H1 (cell line): Measurements from ENCODE around the gene ENPP1. TPM values are rescaled to one million over a fixed set of nuclear protein-coding genes. Genes with fewer than 3 reads are reported as not detected.

Source experiments
- CTCF ChIA-PET: fragments of 300-600 bp; sonication (Branson Sonifier 250); formaldehyde crosslinking; loops from one replicate; lab custom pipeline; 2021; ENCODE audit not compliant: partially characterized antibody; lab: Charles Lee
- POLR2A ChIA-PET: fragments of 300-600 bp; sonication (Branson Sonifier 250); formaldehyde crosslinking; loops from one replicate; lab custom pipeline; 2021; ENCODE audit warnings: inconsistent platforms; ENCODE audit not compliant: partially characterized antibody; lab: Charles Lee
- DNase-seq, 2 experiments: peaks; one replicate each; pipeline versions ENCODE4 v3.0.0 to v3.0.0-alpha.2; 2010 to 2022; ENCODE audit warnings: low spot score in 2 of 2, low read depth in 1 of 2, mixed read lengths in 1 of 2
- FAIRE-seq: peaks from 2 replicates; lab custom pipeline; 2011; peaks lifted over from hg19 to GRCh38; lab: Jason Lieb, UNC
- H2AFZ ChIP-seq: 2 replicates; pipeline ENCODE4 v1.8.1; 2012; ENCODE audit warnings: low read length, inconsistent platforms
- H2AK5ac ChIP-seq: 2 replicates; pipeline ENCODE4 v1.6.1; 2013; ENCODE audit warnings: low read depth, low read length
- H2BK120ac ChIP-seq: replicated peaks from 2 replicates; pipeline ENCODE3; 2013; ENCODE audit warnings: low read depth, low read length, inconsistent platforms
- H2BK12ac ChIP-seq: 2 replicates; pipeline ENCODE4 v1.6.1; 2013; ENCODE audit warnings: low read depth, low read length
- H2BK15ac ChIP-seq: 2 replicates; pipeline ENCODE4 v1.6.1; 2013; ENCODE audit warnings: low read length
- H2BK20ac ChIP-seq: 2 replicates; pipeline ENCODE4 v1.6.1; 2013; ENCODE audit warnings: low read length
- H2BK5ac ChIP-seq: 2 replicates; pipeline ENCODE4 v1.6.1; 2013; ENCODE audit warnings: low read depth, low read length
- H3K14ac ChIP-seq: 2 replicates; pipeline ENCODE4 v1.6.1; 2013; ENCODE audit warnings: inconsistent platforms; ENCODE audit not compliant: insufficient read length
- H3K18ac ChIP-seq: 2 replicates; pipeline ENCODE4 v1.6.1; 2013; ENCODE audit warnings: low read length; ENCODE audit errors: extremely low read depth
- H3K23ac ChIP-seq: 2 replicates; pipeline ENCODE4 v1.6.1; 2013; ENCODE audit warnings: inconsistent platforms; ENCODE audit not compliant: insufficient read length
- H3K23me2 ChIP-seq: 2 replicates; pipeline ENCODE4 v1.6.1; 2013; ENCODE audit warnings: low read depth, low read length
- H3K27ac ChIP-seq: 2 replicates; pipeline ENCODE4 v1.6.1; 2011; ENCODE audit warnings: low read depth, low read length, inconsistent platforms
- H3K27me3 ChIP-seq, 4 experiments: replicated peaks in 1 of 4; 1 replicate in 1 of 4; 2 replicates in 3 of 4; pipeline versions ENCODE4 v1.6.1 to v1.8.1; 2011 to 2013; ENCODE audit warnings: low read length in 3 of 4, mild to moderate bottlenecking in 3 of 4, inconsistent platforms in 2 of 4, mixed read lengths in 2 of 4, moderate library complexity in 1 of 4; ENCODE audit not compliant: control insufficient read depth in 3 of 4, insufficient read depth in 3 of 4; ENCODE audit errors: extremely low read depth in 1 of 4
- H3K36me3 ChIP-seq, 4 experiments: 2 replicates each; pipeline versions ENCODE4 v1.6.1 to v1.8.1; 2011 to 2013; ENCODE audit warnings: mild to moderate bottlenecking in 4 of 4, low read length in 3 of 4, moderate library complexity in 2 of 4, control low read depth in 1 of 4, inconsistent platforms in 1 of 4; ENCODE audit not compliant: insufficient read depth in 4 of 4, control insufficient read depth in 2 of 4
- H3K4ac ChIP-seq: replicated peaks from 2 replicates; pipeline ENCODE3; 2013; ENCODE audit warnings: low read length, low read depth, mixed read lengths, inconsistent platforms; ENCODE audit not compliant: insufficient read length
- H3K4me1 ChIP-seq, 4 experiments: replicated peaks in 1 of 4; 1 replicate in 1 of 4; 2 replicates in 3 of 4; pipeline versions ENCODE4 v1.6.1 to v1.8.1; 2011 to 2013; ENCODE audit warnings: low read length in 3 of 4, inconsistent platforms in 2 of 4, mixed read lengths in 1 of 4; ENCODE audit not compliant: insufficient read depth in 4 of 4, control insufficient read depth in 3 of 4
- H3K4me2 ChIP-seq, 2 experiments: 2 replicates each; pipeline versions ENCODE4 v1.6.1 to v1.8.1; 2011 to 2013; ENCODE audit warnings: low read depth in 2 of 2, low read length in 2 of 2, control low read depth in 1 of 2, inconsistent platforms in 1 of 2, mild to moderate bottlenecking in 1 of 2; ENCODE audit not compliant: insufficient read depth in 1 of 2
- H3K4me3 ChIP-seq, 4 experiments: fragments of 200-600, 300-600 bp in 1 of 4; sonication (generic), shearing (Covaris generic), sonication (Bioruptor Twin) in 1 of 4; 2 replicates each; pipeline versions ENCODE4 v1.5.1 to v1.8.1; 2011 to 2016; ENCODE audit warnings: low read length in 4 of 4, low read depth in 3 of 4, control low read depth in 2 of 4, inconsistent platforms in 2 of 4, mild to moderate bottlenecking in 2 of 4, mixed read lengths in 1 of 4, moderate library complexity in 1 of 4; ENCODE audit not compliant: insufficient read depth in 2 of 4; ENCODE audit errors: extremely low read depth in 1 of 4
- H3K56ac ChIP-seq: replicated peaks from 2 replicates; pipeline ENCODE3; 2013; ENCODE audit warnings: low read depth, mild to moderate bottlenecking, mixed read lengths, low read length, inconsistent platforms; ENCODE audit not compliant: insufficient read length
- H3K79me1 ChIP-seq: 2 replicates; pipeline ENCODE4 v1.6.1; 2013; ENCODE audit warnings: low read depth, low read length, control low read depth
- H3K79me2 ChIP-seq, 2 experiments: 2 replicates each; pipeline versions ENCODE4 v1.6.1 to v1.8.1; 2012 to 2013; ENCODE audit warnings: low read length in 2 of 2, mild to moderate bottlenecking in 2 of 2, inconsistent platforms in 1 of 2; ENCODE audit not compliant: insufficient read depth in 2 of 2, control insufficient read depth in 1 of 2
- H3K9ac ChIP-seq, 4 experiments: replicated peaks in 1 of 4; 1 replicate in 1 of 4; 2 replicates in 3 of 4; pipeline versions ENCODE4 v1.6.1 to v1.8.1; 2011 to 2013; ENCODE audit warnings: low read depth in 3 of 4, low read length in 3 of 4, control low read depth in 2 of 4, mild to moderate bottlenecking in 2 of 4, moderate library complexity in 2 of 4, inconsistent platforms in 1 of 4; ENCODE audit errors: extremely low read depth in 1 of 4
- H3K9me3 ChIP-seq, 2 experiments: 2 replicates each; pipeline versions ENCODE4 v1.6.1 to v1.8.1; 2012 to 2013; ENCODE audit warnings: mild to moderate bottlenecking in 2 of 2, moderate library complexity in 2 of 2, control low read depth in 1 of 2, inconsistent platforms in 1 of 2, low read depth in 1 of 2, low read length in 1 of 2, mixed read lengths in 1 of 2; ENCODE audit not compliant: insufficient read depth in 2 of 2
- H4K20me1 ChIP-seq, 2 experiments: replicated peaks in 1 of 2; 2 replicates each; pipeline versions ENCODE3 to v1.8.1; 2011 to 2013; ENCODE audit warnings: inconsistent platforms in 2 of 2, low read length in 2 of 2, mild to moderate bottlenecking in 1 of 2; ENCODE audit not compliant: insufficient read depth in 2 of 2, control insufficient read depth in 1 of 2
- H4K5ac ChIP-seq: 2 replicates; pipeline ENCODE4 v1.6.1; 2013; ENCODE audit warnings: low read length, low read depth, mixed read lengths, inconsistent platforms; ENCODE audit not compliant: insufficient read length
- H4K8ac ChIP-seq: 2 replicates; pipeline ENCODE4 v1.8.0; 2013; ENCODE audit warnings: mild to moderate bottlenecking, moderate library complexity, low read length, inconsistent platforms; ENCODE audit not compliant: insufficient read depth; ENCODE audit errors: extremely low read depth
- H4K91ac ChIP-seq: replicated peaks from 2 replicates; pipeline ENCODE3; 2013; ENCODE audit warnings: low read length, mixed read lengths, inconsistent platforms; ENCODE audit not compliant: insufficient read length
- ASH2L ChIP-seq: fragments of 200-600, 300-600 bp; sonication (generic); IDR thresholded peaks from one replicate; pipeline ENCODE4 v1.7.1; 2017; ENCODE audit warnings: low read length
- CBX5 ChIP-seq: fragments of 300-800, 300-1000 bp; sonication (generic); IDR thresholded peaks from 2 replicates; pipeline ENCODE4 v1.7.1; 2016; ENCODE audit warnings: antibody characterized with exemption, low read length, low read depth
- CTBP2 ChIP-seq: IDR thresholded peaks from 2 replicates; pipeline ENCODE4 v1.7.0; 2011; ENCODE audit warnings: borderline replicate concordance, mild to moderate bottlenecking, moderate library complexity, mixed read lengths, low read length; ENCODE audit not compliant: insufficient read depth, insufficient read length
- EGR1 ChIP-seq: IDR thresholded peaks from 2 replicates; pipeline ENCODE4 v1.6.1; 2011; ENCODE audit warnings: low read depth, low read length, borderline replicate concordance
- JUND ChIP-seq: IDR thresholded peaks from 2 replicates; pipeline ENCODE4 v1.6.1; 2011; ENCODE audit warnings: mild to moderate bottlenecking, improper control_type of control experiment, low read length
- KDM4A ChIP-seq: IDR thresholded peaks from one replicate; pipeline ENCODE4 v1.7.1; 2012; ENCODE audit warnings: low read depth, mild to moderate bottlenecking, moderate library complexity, low read length, inconsistent platforms; ENCODE audit not compliant: severe bottlenecking
- POU5F1 ChIP-seq: IDR thresholded peaks from 2 replicates; pipeline ENCODE4 v1.6.1; 2011; ENCODE audit warnings: low read depth, mild to moderate bottlenecking, low read length, moderate library complexity
- SIRT6 ChIP-seq: IDR thresholded peaks from one replicate; pipeline ENCODE4 v1.7.1; 2012; ENCODE audit warnings: low read length, inconsistent platforms
- SUZ12 ChIP-seq: fragments of 200-600 bp; sonication (generic); IDR thresholded peaks from 2 replicates; pipeline ENCODE4 v1.6.1; 2012; ENCODE audit warnings: mild to moderate bottlenecking, inconsistent platforms, low read length, moderate library complexity, mixed read lengths
- TAF7 ChIP-seq: optimal IDR thresholded peaks from 2 replicates; pipeline ENCODE3; 2011; ENCODE audit warnings: low read depth, mild to moderate bottlenecking, inconsistent platforms, low read length, moderate library complexity, borderline replicate concordance
- WGBS, 2 experiments: shearing (Covaris generic) in 1 of 2; methylation state at CpG; one replicate each; pipeline versions ENCODE4 v1.1.6 to v1.1.7; 2013 to 2015; ENCODE audit warnings: low lambda C conversion rate in 2 of 2, mixed read lengths in 2 of 2, inconsistent platforms in 1 of 2, low coverage in 1 of 2, missing lambda C conversion rate in 1 of 2; ENCODE audit not compliant: insufficient replicate concordance in 2 of 2, insufficient coverage in 1 of 2, insufficient read length in 1 of 2; ENCODE audit errors: extremely low coverage in 1 of 2, missing lambda C conversion rate in 1 of 2; 5-methylcytosine and 5-hydroxymethylcytosine counted together
- polyA plus RNA-seq, 7 experiments: library from polyadenylated mRNA; depleted of rRNA in 3 of 7; stranded (reverse) in 5 of 7; unstranded in 2 of 7; fragments of >200 nt in 5 of 7; fragments of 200-250 nt in 2 of 7; gene quantifications; 1 replicate in 5 of 7; 2 replicates in 1 of 7; 4 replicates in 1 of 7; pipeline versions ENCODE4 v1.2.1 to v1.2.3, GENCODE V29; 2011 to 2013; ENCODE audit warnings: missing spikeins in 2 of 7, mixed read lengths in 2 of 7
- total RNA-seq: library from RNA; stranded (reverse); fragmentation: NEBNext Ultra II Directional; extraction: Animal tissue kit (Norgen Biotek cat#: 25700); gene quantifications from 2 replicates; pipeline ENCODE4 v1.2.1, GENCODE V29; 2021
- TF ChIP-seq, protein P1 (sequence below): IDR thresholded peaks from 2 replicates; pipeline ENCODE4 v1.6.1; 2012; ENCODE audit warnings: low read length, inconsistent platforms

Gene ENPP1
- total and polyA plus RNA-seq, 2 of the 8 experiments (the other 6 are each of a cell fraction or from before 2014, with no cell fraction given) = 10.1 to 39.1 TPM

DNA sequence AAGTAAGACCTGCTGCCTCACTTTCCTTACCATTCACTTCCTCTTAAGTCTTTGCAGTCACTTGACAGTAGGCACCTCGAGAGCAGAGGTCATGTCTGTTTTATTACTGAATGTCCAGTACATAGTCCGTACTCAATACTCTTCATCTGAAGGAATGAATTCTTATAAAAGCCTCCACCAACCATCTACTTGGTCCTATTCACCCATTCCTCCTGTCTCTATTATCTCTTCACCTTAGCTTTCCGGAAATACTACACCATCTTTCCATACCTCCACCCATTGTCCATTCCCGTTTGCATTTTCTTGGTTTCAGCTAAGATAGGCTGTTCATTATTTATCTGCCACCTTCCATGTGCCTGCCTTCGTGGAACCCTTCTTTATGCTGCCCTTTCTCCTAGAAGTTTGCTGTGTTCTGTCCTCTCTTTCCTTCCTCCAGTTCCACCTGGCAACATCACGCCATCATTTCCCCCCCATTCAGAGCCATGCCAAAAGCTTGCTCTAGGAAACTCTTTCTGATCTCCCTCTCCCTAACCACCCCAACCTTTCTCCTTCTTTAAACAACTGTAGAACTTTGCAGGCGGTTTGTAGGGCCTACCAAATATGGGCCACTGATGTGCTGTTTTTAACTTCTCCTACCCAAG lies 38.3 kb downstream of the ENPP1 start:
- H3K79me2 ChIP-seq = no peaks in the 10 kb centered on the region; a peak in 1 of 4 replicates
- H3K4me2 ChIP-seq = no peak overlapping the region
- no peak overlapping the region for H3K56ac ChIP-seq
- no peak overlapping the region for H4K5ac ChIP-seq
- DNase-seq (no peak), FAIRE-seq (no peak)
- H3K9ac ChIP-seq = no peak overlapping the region
- H4K91ac ChIP-seq = no peak overlapping the region
- H4K20me1 ChIP-seq = peaks cover 0 to 1% of the 10 kb centered on the region in 2 experiments
- H2BK12ac ChIP-seq = no peak overlapping the region
- H3K36me3 ChIP-seq = peaks cover 0 to 4% (median 1%) of the 10 kb centered on the region in 4 experiments; a peak in 2 of 8 replicates
- H3K4me1 ChIP-seq = no peaks in the 10 kb centered on the region
- H4K8ac ChIP-seq = no peak overlapping the region
- no peak overlapping the region for H3K23ac ChIP-seq
- no peak overlapping the region for H3K14ac ChIP-seq
- H3K23me2 ChIP-seq = no peaks in the 10 kb centered on the region
- no peak overlapping the region for H2BK15ac ChIP-seq
- H2AFZ ChIP-seq = no peak overlapping the region
- WGBS, 2 experiments = 91% methylated on average over 7 of the region's 7 CpGs; no CpG with 5 or more reads in 1 of the 2 experiments
- no peak overlapping the region for H3K4me3 ChIP-seq
- H3K27me3 ChIP-seq = no peaks in the 10 kb centered on the region
- H2BK20ac ChIP-seq = no peak overlapping the region
- H3K18ac ChIP-seq = no peak overlapping the region
- ChIA-PET CTCF (interaction anchor here (0.9 kb wide), 1 partner anchor 151 kb away, joined by 3 read pairs; no protein-coding TSS in a partner anchor), POLR2A (no interaction called here)
- H2BK5ac ChIP-seq = no peak overlapping the region
- no peak overlapping the region for H3K27ac ChIP-seq
- no peak overlapping the region for H3K4ac ChIP-seq
- no peaks in the 10 kb centered on the region for H3K9me3 ChIP-seq
- H3K79me1 ChIP-seq = no peaks in the 10 kb centered on the region; the same call in 1 of the 2 replicates
- no peak overlapping the region for H2BK120ac ChIP-seq
- no peak overlapping the region for H2AK5ac ChIP-seq
- TF ChIP-seq SUZ12 (no peak), CBX5 (no peak), KDM4A (no peak), TAF7 (no peak), JUND (no peak), CTBP2 (no peak), SIRT6 (no peak), POU5F1 (no peak), EGR1 (no peak), ASH2L (no peak)
- TF ChIP-seq, protein P1, sequence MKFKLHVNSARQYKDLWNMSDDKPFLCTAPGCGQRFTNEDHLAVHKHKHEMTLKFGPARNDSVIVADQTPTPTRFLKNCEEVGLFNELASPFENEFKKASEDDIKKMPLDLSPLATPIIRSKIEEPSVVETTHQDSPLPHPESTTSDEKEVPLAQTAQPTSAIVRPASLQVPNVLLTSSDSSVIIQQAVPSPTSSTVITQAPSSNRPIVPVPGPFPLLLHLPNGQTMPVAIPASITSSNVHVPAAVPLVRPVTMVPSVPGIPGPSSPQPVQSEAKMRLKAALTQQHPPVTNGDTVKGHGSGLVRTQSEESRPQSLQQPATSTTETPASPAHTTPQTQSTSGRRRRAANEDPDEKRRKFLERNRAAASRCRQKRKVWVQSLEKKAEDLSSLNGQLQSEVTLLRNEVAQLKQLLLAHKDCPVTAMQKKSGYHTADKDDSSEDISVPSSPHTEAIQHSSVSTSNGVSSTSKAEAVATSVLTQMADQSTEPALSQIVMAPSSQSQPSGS = no peak
